GM13976 (cell line): ENCODE measurements around the gene OVOL2.

Experiments used
- DNase-seq: peaks from one replicate; pipeline ENCODE4 v3.0.0; 2012; ENCODE audit warnings: low spot score
- CTCF ChIP-seq: IDR thresholded peaks from 2 replicates; pipeline ENCODE4 v1.5.1; 2012; ENCODE audit warnings: borderline replicate concordance, mild to moderate bottlenecking; ENCODE audit not compliant: insufficient read depth; ENCODE audit errors: extremely low read depth, missing control alignments, control extremely low read depth
- in situ Hi-C: fragments of 300-500 bp; cut with MboI; formaldehyde crosslinking; loops from one replicate; pipeline ENCODE4 v1.12.0; 2022; ENCODE audit warnings: low sequenced_read_pairs, mixed read lengths, inconsistent platforms; ENCODE audit not compliant: unreplicated experiment

OVOL2 gene

GRCh38 chr20:18079756-18080353 lies 22.1 kb upstream of the OVOL2 start:
- TF ChIP-seq CTCF, result no peak
- in situ Hi-C loops, result no loop called here

GRCh38 chr20:18077157-18077556 lies 19.4 kb upstream of the OVOL2 start:
- in situ Hi-C loops, result no loop called here
- DNase-seq, result no peak
- no peak for TF ChIP-seq CTCF

More at GRCh38 chr20:18079756-18080353, 22.1 kb upstream of the OVOL2 start:
- DNase-seq, result no peak

DNA sequence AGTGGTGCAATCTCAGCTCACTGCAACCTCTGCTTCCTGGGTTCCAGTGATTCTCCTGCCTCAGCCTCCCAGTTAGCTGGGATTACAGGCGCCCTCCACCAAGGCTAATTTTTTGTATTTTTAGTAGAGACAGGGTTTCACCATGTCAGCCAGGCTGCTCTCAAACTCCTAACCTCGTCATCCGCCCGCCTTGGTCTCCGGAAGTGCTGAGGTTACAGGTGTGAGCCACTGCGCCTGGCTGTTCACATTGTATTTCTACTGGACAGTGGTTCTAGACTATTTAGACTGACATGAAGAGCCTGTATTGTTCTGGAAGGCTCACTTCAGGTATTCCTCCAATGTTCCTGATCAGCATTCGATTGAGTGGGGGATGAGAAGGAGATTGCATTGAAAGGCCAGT lies 14.8 kb upstream of the OVOL2 start:
- no peak for DNase-seq
- in situ Hi-C loops, result no loop called here
- TF ChIP-seq CTCF, result no peak

- no peak for DNase-seq
- in situ Hi-C loops, result no loop called here
- no peak for TF ChIP-seq CTCF
Measured at GRCh38 chr20:18066421-18067333, 9.0 kb upstream of the OVOL2 start.

GRCh38 chr20:18063676-18064075 lies 6.0 kb upstream of the OVOL2 start:
- no peak for TF ChIP-seq CTCF
- in situ Hi-C loops, result no loop called here

GRCh38 chr20:18059603-18060002 lies 1.9 kb upstream of the OVOL2 start:
- DNase-seq, result no peak
- TF ChIP-seq CTCF, result no peak
- in situ Hi-C loops, result no loop called here

More at GRCh38 chr20:18063676-18064075, 6.0 kb upstream of the OVOL2 start:
- no peak for DNase-seq
